HG03139 (cell line): ENCODE measurements around the gene PDE3A.

Experiments
- ATAC-seq: cut with Tn5 transposase; IDR thresholded peaks from one replicate; pipeline ENCODE4 v1.9.1; 2021; ENCODE audit not compliant: unreplicated experiment

PDE3A gene

GRCh38 chr12:20490213-20490612 is 121.9 kb downstream of the PDE3A start:
- ATAC-seq, result no peak

- no peak for ATAC-seq
Observed at GRCh38 chr12:20491290-20491689, 123.0 kb downstream of the PDE3A start.

- no peak for ATAC-seq
Observed at GRCh38 chr12:20492251-20492760, 124.0 kb downstream of the PDE3A start.

GRCh38 chr12:20493934-20494333 is 125.6 kb downstream of the PDE3A start:
- no peak for ATAC-seq

- no peak for ATAC-seq
Observed at GRCh38 chr12:20494851-20495250, 126.5 kb downstream of the PDE3A start.

- ATAC-seq, result no peak
Observed at GRCh38 chr12:20495997-20496396, 127.7 kb downstream of the PDE3A start.

GRCh38 chr12:20497707-20498106 is 129.4 kb downstream of the PDE3A start:
- no peak for ATAC-seq

- no peak for ATAC-seq
Observed at GRCh38 chr12:20501958-20502357, 133.6 kb downstream of the PDE3A start.

GRCh38 chr12:20503858-20504257 is 135.5 kb downstream of the PDE3A start:
- no peak for ATAC-seq

- no peak for ATAC-seq
Observed at GRCh38 chr12:20505056-20505455, 136.7 kb downstream of the PDE3A start.

GRCh38 chr12:20507056-20507455 is 138.7 kb downstream of the PDE3A start:
- ATAC-seq, result no peak

- no peak for ATAC-seq
Observed at GRCh38 chr12:20507711-20508110, 139.4 kb downstream of the PDE3A start.

GRCh38 chr12:20508359-20508758 is 140.0 kb downstream of the PDE3A start:
- ATAC-seq, result no peak

GRCh38 chr12:20508962-20509361 is 140.6 kb downstream of the PDE3A start:
- ATAC-seq, result no peak

- no peak for ATAC-seq
Observed at GRCh38 chr12:20510811-20511210, 142.5 kb downstream of the PDE3A start.

GRCh38 chr12:20513189-20513588 is 144.9 kb downstream of the PDE3A start:
- no peak for ATAC-seq

GRCh38 chr12:20514598-20514997 is 146.3 kb downstream of the PDE3A start:
- no peak for ATAC-seq

GRCh38 chr12:20520532-20520931 is 152.2 kb downstream of the PDE3A start:
- no peak for ATAC-seq

GRCh38 chr12:20523658-20524057 is 155.3 kb downstream of the PDE3A start:
- ATAC-seq, result no peak

GRCh38 chr12:20524113-20524512 is 155.8 kb downstream of the PDE3A start:
- ATAC-seq, result no peak

GRCh38 chr12:20525064-20525610 is 156.8 kb downstream of the PDE3A start:
- no peak for ATAC-seq

- no peak for ATAC-seq
Observed at GRCh38 chr12:20527417-20528163, 159.3 kb downstream of the PDE3A start.

GRCh38 chr12:20528208-20528607 is 159.9 kb downstream of the PDE3A start:
- ATAC-seq, result no peak
